OCI-LY7 (cell line): ENCODE results near the gene SLCO2A1.

Experiments used
- CTCF ChIP-seq: fragments of 200-600 bp; sonication (generic); conservative IDR thresholded peaks from 2 replicates; pipeline ENCODE4 v1.5.1; 2014; ENCODE audit warnings: mild to moderate bottlenecking, antibody characterized with exemption, low read length, moderate library complexity, mixed read lengths
- EZH2phosphoT487 ChIP-seq: fragments of 200-600 bp; sonication (generic); IDR thresholded peaks from 2 replicates; pipeline ENCODE4 v1.6.1; 2018; ENCODE audit warnings: low read depth, borderline replicate concordance, mild to moderate bottlenecking, mixed run types, antibody characterized with exemption, low read length, moderate library complexity, mixed read lengths

GRCh38 chr3:134004841-134005240, 24.9 kb downstream of the SLCO2A1 start:
- TF ChIP-seq EZH2phosphoT487 = no peak
- no peak for TF ChIP-seq CTCF
